H1 (cell line): Measurements from ENCODE around the gene PDS5A. TPM values are rescaled to one million over a fixed set of nuclear protein-coding genes. Genes with fewer than 3 reads are reported as not detected.

Source experiments
- CTCF ChIA-PET: fragments of 300-600 bp; sonication (Branson Sonifier 250); formaldehyde crosslinking; loops from one replicate; lab custom pipeline; 2021; ENCODE audit not compliant: partially characterized antibody; lab: Charles Lee
- POLR2A ChIA-PET: fragments of 300-600 bp; sonication (Branson Sonifier 250); formaldehyde crosslinking; loops from one replicate; lab custom pipeline; 2021; ENCODE audit warnings: inconsistent platforms; ENCODE audit not compliant: partially characterized antibody; lab: Charles Lee
- DNase-seq, 2 experiments: peaks; one replicate each; pipeline versions ENCODE4 v3.0.0 to v3.0.0-alpha.2; 2010 to 2022; ENCODE audit warnings: low spot score in 2 of 2, low read depth in 1 of 2, mixed read lengths in 1 of 2
- FAIRE-seq: peaks from 2 replicates; lab custom pipeline; 2011; peaks lifted over from hg19 to GRCh38; lab: Jason Lieb, UNC
- H2AFZ ChIP-seq: 2 replicates; pipeline ENCODE4 v1.8.1; 2012; ENCODE audit warnings: low read length, inconsistent platforms
- H2AK5ac ChIP-seq: 2 replicates; pipeline ENCODE4 v1.6.1; 2013; ENCODE audit warnings: low read depth, low read length
- H2BK120ac ChIP-seq: replicated peaks from 2 replicates; pipeline ENCODE3; 2013; ENCODE audit warnings: low read depth, low read length, inconsistent platforms
- H2BK12ac ChIP-seq: 2 replicates; pipeline ENCODE4 v1.6.1; 2013; ENCODE audit warnings: low read depth, low read length
- H2BK15ac ChIP-seq: 2 replicates; pipeline ENCODE4 v1.6.1; 2013; ENCODE audit warnings: low read length
- H2BK20ac ChIP-seq: 2 replicates; pipeline ENCODE4 v1.6.1; 2013; ENCODE audit warnings: low read length
- H2BK5ac ChIP-seq: 2 replicates; pipeline ENCODE4 v1.6.1; 2013; ENCODE audit warnings: low read depth, low read length
- H3K14ac ChIP-seq: 2 replicates; pipeline ENCODE4 v1.6.1; 2013; ENCODE audit warnings: inconsistent platforms; ENCODE audit not compliant: insufficient read length
- H3K18ac ChIP-seq: 2 replicates; pipeline ENCODE4 v1.6.1; 2013; ENCODE audit warnings: low read length; ENCODE audit errors: extremely low read depth
- H3K23ac ChIP-seq: 2 replicates; pipeline ENCODE4 v1.6.1; 2013; ENCODE audit warnings: inconsistent platforms; ENCODE audit not compliant: insufficient read length
- H3K23me2 ChIP-seq: 2 replicates; pipeline ENCODE4 v1.6.1; 2013; ENCODE audit warnings: low read depth, low read length
- H3K27ac ChIP-seq: 2 replicates; pipeline ENCODE4 v1.6.1; 2011; ENCODE audit warnings: low read depth, low read length, inconsistent platforms
- H3K27me3 ChIP-seq, 4 experiments: replicated peaks in 1 of 4; 1 replicate in 1 of 4; 2 replicates in 3 of 4; pipeline versions ENCODE4 v1.6.1 to v1.8.1; 2011 to 2013; ENCODE audit warnings: low read length in 3 of 4, mild to moderate bottlenecking in 3 of 4, inconsistent platforms in 2 of 4, mixed read lengths in 2 of 4, moderate library complexity in 1 of 4; ENCODE audit not compliant: control insufficient read depth in 3 of 4, insufficient read depth in 3 of 4; ENCODE audit errors: extremely low read depth in 1 of 4
- H3K36me3 ChIP-seq, 4 experiments: 2 replicates each; pipeline versions ENCODE4 v1.6.1 to v1.8.1; 2011 to 2013; ENCODE audit warnings: mild to moderate bottlenecking in 4 of 4, low read length in 3 of 4, moderate library complexity in 2 of 4, control low read depth in 1 of 4, inconsistent platforms in 1 of 4; ENCODE audit not compliant: insufficient read depth in 4 of 4, control insufficient read depth in 2 of 4
- H3K4ac ChIP-seq: replicated peaks from 2 replicates; pipeline ENCODE3; 2013; ENCODE audit warnings: low read length, low read depth, mixed read lengths, inconsistent platforms; ENCODE audit not compliant: insufficient read length
- H3K4me1 ChIP-seq, 4 experiments: replicated peaks in 1 of 4; 1 replicate in 1 of 4; 2 replicates in 3 of 4; pipeline versions ENCODE4 v1.6.1 to v1.8.1; 2011 to 2013; ENCODE audit warnings: low read length in 3 of 4, inconsistent platforms in 2 of 4, mixed read lengths in 1 of 4; ENCODE audit not compliant: insufficient read depth in 4 of 4, control insufficient read depth in 3 of 4
- H3K4me2 ChIP-seq, 2 experiments: 2 replicates each; pipeline versions ENCODE4 v1.6.1 to v1.8.1; 2011 to 2013; ENCODE audit warnings: low read depth in 2 of 2, low read length in 2 of 2, control low read depth in 1 of 2, inconsistent platforms in 1 of 2, mild to moderate bottlenecking in 1 of 2; ENCODE audit not compliant: insufficient read depth in 1 of 2
- H3K4me3 ChIP-seq, 4 experiments: fragments of 200-600, 300-600 bp in 1 of 4; sonication (generic), shearing (Covaris generic), sonication (Bioruptor Twin) in 1 of 4; 2 replicates each; pipeline versions ENCODE4 v1.5.1 to v1.8.1; 2011 to 2016; ENCODE audit warnings: low read length in 4 of 4, low read depth in 3 of 4, control low read depth in 2 of 4, inconsistent platforms in 2 of 4, mild to moderate bottlenecking in 2 of 4, mixed read lengths in 1 of 4, moderate library complexity in 1 of 4; ENCODE audit not compliant: insufficient read depth in 2 of 4; ENCODE audit errors: extremely low read depth in 1 of 4
- H3K56ac ChIP-seq: replicated peaks from 2 replicates; pipeline ENCODE3; 2013; ENCODE audit warnings: low read depth, mild to moderate bottlenecking, mixed read lengths, low read length, inconsistent platforms; ENCODE audit not compliant: insufficient read length
- H3K79me1 ChIP-seq: 2 replicates; pipeline ENCODE4 v1.6.1; 2013; ENCODE audit warnings: low read depth, low read length, control low read depth
- H3K79me2 ChIP-seq, 2 experiments: 2 replicates each; pipeline versions ENCODE4 v1.6.1 to v1.8.1; 2012 to 2013; ENCODE audit warnings: low read length in 2 of 2, mild to moderate bottlenecking in 2 of 2, inconsistent platforms in 1 of 2; ENCODE audit not compliant: insufficient read depth in 2 of 2, control insufficient read depth in 1 of 2
- H3K9ac ChIP-seq, 4 experiments: replicated peaks in 1 of 4; 1 replicate in 1 of 4; 2 replicates in 3 of 4; pipeline versions ENCODE4 v1.6.1 to v1.8.1; 2011 to 2013; ENCODE audit warnings: low read depth in 3 of 4, low read length in 3 of 4, control low read depth in 2 of 4, mild to moderate bottlenecking in 2 of 4, moderate library complexity in 2 of 4, inconsistent platforms in 1 of 4; ENCODE audit errors: extremely low read depth in 1 of 4
- H3K9me3 ChIP-seq, 2 experiments: 2 replicates each; pipeline versions ENCODE4 v1.6.1 to v1.8.1; 2012 to 2013; ENCODE audit warnings: mild to moderate bottlenecking in 2 of 2, moderate library complexity in 2 of 2, control low read depth in 1 of 2, inconsistent platforms in 1 of 2, low read depth in 1 of 2, low read length in 1 of 2, mixed read lengths in 1 of 2; ENCODE audit not compliant: insufficient read depth in 2 of 2
- H4K20me1 ChIP-seq, 2 experiments: replicated peaks in 1 of 2; 2 replicates each; pipeline versions ENCODE3 to v1.8.1; 2011 to 2013; ENCODE audit warnings: inconsistent platforms in 2 of 2, low read length in 2 of 2, mild to moderate bottlenecking in 1 of 2; ENCODE audit not compliant: insufficient read depth in 2 of 2, control insufficient read depth in 1 of 2
- H4K5ac ChIP-seq: 2 replicates; pipeline ENCODE4 v1.6.1; 2013; ENCODE audit warnings: low read length, low read depth, mixed read lengths, inconsistent platforms; ENCODE audit not compliant: insufficient read length
- H4K8ac ChIP-seq: 2 replicates; pipeline ENCODE4 v1.8.0; 2013; ENCODE audit warnings: mild to moderate bottlenecking, moderate library complexity, low read length, inconsistent platforms; ENCODE audit not compliant: insufficient read depth; ENCODE audit errors: extremely low read depth
- H4K91ac ChIP-seq: replicated peaks from 2 replicates; pipeline ENCODE3; 2013; ENCODE audit warnings: low read length, mixed read lengths, inconsistent platforms; ENCODE audit not compliant: insufficient read length
- CBX8 ChIP-seq: fragments of 300-800, 300-1000 bp; sonication (generic); IDR thresholded peaks from 2 replicates; pipeline ENCODE4 v1.7.1; 2016; ENCODE audit warnings: low read depth, low read length, borderline replicate concordance
- CEBPB ChIP-seq: IDR thresholded peaks from 2 replicates; pipeline ENCODE4 v1.6.1; 2012; ENCODE audit warnings: low read depth, low read length
- CREB1 ChIP-seq: IDR thresholded peaks from 2 replicates; pipeline ENCODE4 v1.6.1; 2012; ENCODE audit warnings: inconsistent platforms
- CTBP2 ChIP-seq: IDR thresholded peaks from 2 replicates; pipeline ENCODE4 v1.7.0; 2011; ENCODE audit warnings: borderline replicate concordance, mild to moderate bottlenecking, moderate library complexity, mixed read lengths, low read length; ENCODE audit not compliant: insufficient read depth, insufficient read length
- EZH2 ChIP-seq: fragments of 200-600 bp; sonication (generic); IDR thresholded peaks from 2 replicates; pipeline ENCODE4 v1.7.1; 2012; ENCODE audit warnings: low read depth, mild to moderate bottlenecking, moderate library complexity, low read length, inconsistent platforms; ENCODE audit not compliant: severe bottlenecking
- FOSL1 ChIP-seq: IDR thresholded peaks from 2 replicates; pipeline ENCODE4 v1.6.1; 2011; ENCODE audit warnings: mild to moderate bottlenecking, low read depth, low read length, moderate library complexity; ENCODE audit not compliant: insufficient read depth
- GABPA ChIP-seq: IDR thresholded peaks from 2 replicates; pipeline ENCODE4 v1.6.1; 2011; ENCODE audit warnings: mild to moderate bottlenecking, low read length, moderate library complexity, borderline replicate concordance; ENCODE audit not compliant: insufficient read depth
- NRF1 ChIP-seq: IDR thresholded peaks from 2 replicates; pipeline ENCODE4 v1.6.1; 2011; ENCODE audit warnings: mild to moderate bottlenecking, low read depth, low read length, improper control_type of control experiment
- POU5F1 ChIP-seq: IDR thresholded peaks from 2 replicates; pipeline ENCODE4 v1.6.1; 2011; ENCODE audit warnings: low read depth, mild to moderate bottlenecking, low read length, moderate library complexity
- SP1 ChIP-seq: IDR thresholded peaks from 2 replicates; pipeline ENCODE4 v1.6.1; 2011; ENCODE audit warnings: low read depth, low read length
- TBP ChIP-seq: IDR thresholded peaks from 2 replicates; pipeline ENCODE4 v1.6.1; 2011; ENCODE audit warnings: low read depth, low read length, improper control_type of control experiment
- WGBS, 2 experiments: shearing (Covaris generic) in 1 of 2; methylation state at CpG; one replicate each; pipeline versions ENCODE4 v1.1.6 to v1.1.7; 2013 to 2015; ENCODE audit warnings: low lambda C conversion rate in 2 of 2, mixed read lengths in 2 of 2, inconsistent platforms in 1 of 2, low coverage in 1 of 2, missing lambda C conversion rate in 1 of 2; ENCODE audit not compliant: insufficient replicate concordance in 2 of 2, insufficient coverage in 1 of 2, insufficient read length in 1 of 2; ENCODE audit errors: extremely low coverage in 1 of 2, missing lambda C conversion rate in 1 of 2; 5-methylcytosine and 5-hydroxymethylcytosine counted together
- polyA plus RNA-seq, 7 experiments: library from polyadenylated mRNA; depleted of rRNA in 3 of 7; stranded (reverse) in 5 of 7; unstranded in 2 of 7; fragments of >200 nt in 5 of 7; fragments of 200-250 nt in 2 of 7; gene quantifications; 1 replicate in 5 of 7; 2 replicates in 1 of 7; 4 replicates in 1 of 7; pipeline versions ENCODE4 v1.2.1 to v1.2.3, GENCODE V29; 2011 to 2013; ENCODE audit warnings: missing spikeins in 2 of 7, mixed read lengths in 2 of 7
- total RNA-seq: library from RNA; stranded (reverse); fragmentation: NEBNext Ultra II Directional; extraction: Animal tissue kit (Norgen Biotek cat#: 25700); gene quantifications from 2 replicates; pipeline ENCODE4 v1.2.1, GENCODE V29; 2021
- TF ChIP-seq, protein P1 (sequence below): IDR thresholded peaks from 2 replicates; pipeline ENCODE4 v1.6.1; 2011; ENCODE audit warnings: low read depth, mild to moderate bottlenecking, low read length; ENCODE audit not compliant: insufficient read depth

PDS5A gene
- total and polyA plus RNA-seq, 2 of the 8 experiments (the other 6 are each of a cell fraction or from before 2014, with no cell fraction given): 15.5 to 76.6 TPM

DNA sequence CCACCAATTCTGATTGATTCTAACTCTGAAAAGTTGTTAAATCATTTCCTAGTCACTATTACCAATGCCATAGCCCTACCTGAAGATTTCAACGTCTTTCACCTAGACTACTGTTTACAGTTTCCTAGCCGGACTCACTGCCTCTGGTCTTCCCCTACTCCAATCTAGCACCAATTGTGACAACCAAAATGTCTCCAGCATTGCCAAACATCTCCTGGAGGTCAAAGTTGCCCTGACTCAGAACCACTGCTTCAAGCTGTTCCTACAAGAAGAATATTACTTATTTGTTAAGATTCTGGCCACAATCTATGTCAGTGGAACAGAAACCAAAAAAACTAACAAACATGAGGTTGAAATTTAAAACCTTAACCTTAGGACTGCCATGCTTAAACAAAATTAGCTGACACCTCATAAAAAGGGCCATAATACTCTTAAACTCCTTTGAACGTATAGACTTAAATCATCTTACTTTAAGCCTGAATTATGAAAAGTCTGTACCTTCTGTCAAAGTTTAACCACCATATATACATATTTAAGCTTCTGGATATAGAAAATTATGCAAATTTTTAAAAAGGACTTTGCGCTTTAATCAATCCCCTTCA is 2.1 kb downstream of the PDS5A start:
- Histone ChIP-seq H4K20me1 (peaks cover 6 to 9% of the 10 kb centered on the region in 2 experiments), H2BK12ac (no peak overlapping the region), H3K27me3 (no peaks in the 10 kb centered on the region), H3K36me3 (peaks cover 5 to 21% (median 14%) of the 10 kb centered on the region in 4 experiments; a peak in 6 of 8 replicates), H2BK5ac (no peak overlapping the region), H3K4ac (no peak overlapping the region), H3K18ac (no peak overlapping the region), H3K9ac (no peak overlapping the region), H2BK15ac (no peak overlapping the region), H3K14ac (peak overlapping the region; percentile 66), H3K27ac (no peak overlapping the region), H3K79me1 (peaks cover 5% of the 10 kb centered on the region; the same call in 1 of the 2 replicates), H3K9me3 (no peaks in the 10 kb centered on the region), H4K5ac (no peak overlapping the region), H3K56ac (no peak overlapping the region), H4K8ac (no peak overlapping the region), H2BK20ac (no peak overlapping the region), H3K4me2 (peak overlapping the region; percentile 9 to 87; a peak in 3 of 4 replicates), H3K4me3 (peak overlapping the region in 1 of 4 experiments; percentile 95; a peak in 5 of 8 replicates), H2AK5ac (no peak overlapping the region), H2AFZ (no peak overlapping the region), H3K23me2 (no peaks in the 10 kb centered on the region), H4K91ac (no peak overlapping the region), H2BK120ac (no peak overlapping the region), H3K4me1 (peaks cover 0 to 2% (median under 1%) of the 10 kb centered on the region in 4 experiments; a peak in 4 of 7 replicates), H3K23ac (no peak overlapping the region), H3K79me2 (peaks cover 19 to 60% of the 10 kb centered on the region in 2 experiments)
- FAIRE-seq (no peak), DNase-seq (no peak)
- ChIA-PET CTCF (interaction anchor here (0.5 to 1.8 kb wide), 13 partner anchors 14 to 496 kb away, joined by 3 to 5 read pairs (median 3); no protein-coding TSS in a partner anchor), POLR2A (interaction anchor here (1.3 kb wide), 1 partner anchor 517 kb away, joined by 4 read pairs; the partner anchor contains the start of genes LIAS and RPL9)
- 88% methylated on average over 4 of the region's 4 CpGs; no CpG with 5 or more reads in 1 of the 2 experiments for WGBS, 2 experiments
- TF ChIP-seq TBP (no peak), EZH2 (no peak), CBX8 (no peak), FOSL1 (no peak), CTBP2 (no peak), GABPA (no peak), POU5F1 (no peak), NRF1 (no peak), CEBPB (no peak), SP1 (no peak), CREB1 (no peak)
- TF ChIP-seq, protein P1, sequence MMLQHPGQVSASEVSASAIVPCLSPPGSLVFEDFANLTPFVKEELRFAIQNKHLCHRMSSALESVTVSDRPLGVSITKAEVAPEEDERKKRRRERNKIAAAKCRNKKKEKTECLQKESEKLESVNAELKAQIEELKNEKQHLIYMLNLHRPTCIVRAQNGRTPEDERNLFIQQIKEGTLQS: no peak
